GM12873 (cell line): ENCODE measurements around the gene ARFGEF3.

Experiments
- TF ChIP-seq, protein P1 (sequence below): IDR thresholded peaks from 2 replicates; pipeline ENCODE4 v1.5.1; 2012; ENCODE audit warnings: low read depth, mild to moderate bottlenecking, moderate library complexity, low read length, control low read depth; ENCODE audit not compliant: insufficient read depth; ENCODE audit errors: missing control alignments

The ARFGEF3 gene

DNA sequence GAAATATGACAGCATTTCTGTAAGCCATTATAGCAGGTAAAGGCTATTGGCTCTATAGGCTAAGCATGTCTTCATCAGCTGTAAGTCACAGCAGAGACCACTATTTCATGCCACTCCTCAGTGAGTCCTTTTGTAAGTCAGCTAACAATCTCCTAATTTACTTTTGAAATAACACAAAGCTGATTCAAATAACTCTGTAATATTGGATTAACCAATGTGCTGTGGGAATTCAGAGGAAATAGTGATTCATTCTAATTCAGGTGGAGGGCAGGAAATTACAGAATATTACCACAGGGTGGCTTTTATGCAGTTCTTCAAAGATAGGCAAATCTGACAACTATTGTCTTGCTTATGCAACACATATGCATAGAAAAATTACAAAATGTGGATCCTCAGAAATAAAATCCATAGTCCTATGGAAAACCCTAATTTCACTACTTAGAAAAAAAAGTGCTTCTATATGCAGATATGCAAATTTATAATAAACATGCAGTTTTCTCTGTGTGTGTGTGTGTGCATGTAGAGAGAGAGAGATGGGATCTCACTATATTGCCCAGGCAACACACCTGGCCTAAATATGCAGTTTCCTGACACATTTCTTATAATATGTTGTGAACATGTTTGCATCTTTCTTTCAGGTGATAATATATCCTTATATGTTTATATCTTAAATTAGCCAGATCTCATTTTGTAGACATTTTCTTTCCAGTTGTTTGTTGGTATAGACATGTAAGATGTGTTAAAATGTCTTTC lies 211.1 kb downstream of the ARFGEF3 start:
- TF ChIP-seq, protein P1, sequence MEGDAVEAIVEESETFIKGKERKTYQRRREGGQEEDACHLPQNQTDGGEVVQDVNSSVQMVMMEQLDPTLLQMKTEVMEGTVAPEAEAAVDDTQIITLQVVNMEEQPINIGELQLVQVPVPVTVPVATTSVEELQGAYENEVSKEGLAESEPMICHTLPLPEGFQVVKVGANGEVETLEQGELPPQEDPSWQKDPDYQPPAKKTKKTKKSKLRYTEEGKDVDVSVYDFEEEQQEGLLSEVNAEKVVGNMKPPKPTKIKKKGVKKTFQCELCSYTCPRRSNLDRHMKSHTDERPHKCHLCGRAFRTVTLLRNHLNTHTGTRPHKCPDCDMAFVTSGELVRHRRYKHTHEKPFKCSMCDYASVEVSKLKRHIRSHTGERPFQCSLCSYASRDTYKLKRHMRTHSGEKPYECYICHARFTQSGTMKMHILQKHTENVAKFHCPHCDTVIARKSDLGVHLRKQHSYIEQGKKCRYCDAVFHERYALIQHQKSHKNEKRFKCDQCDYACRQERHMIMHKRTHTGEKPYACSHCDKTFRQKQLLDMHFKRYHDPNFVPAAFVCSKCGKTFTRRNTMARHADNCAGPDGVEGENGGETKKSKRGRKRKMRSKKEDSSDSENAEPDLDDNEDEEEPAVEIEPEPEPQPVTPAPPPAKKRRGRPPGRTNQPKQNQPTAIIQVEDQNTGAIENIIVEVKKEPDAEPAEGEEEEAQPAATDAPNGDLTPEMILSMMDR = no peak

GRCh38 chr6:138374230-138374629 lies 212.5 kb downstream of the ARFGEF3 start:
- TF ChIP-seq, protein P1 = no peak

GRCh38 chr6:138374815-138375214 lies 213.1 kb downstream of the ARFGEF3 start:
- TF ChIP-seq, protein P1 = no peak

- TF ChIP-seq, protein P1 = no peak
Measured at GRCh38 chr6:138377042-138377441, 215.3 kb downstream of the ARFGEF3 start.

- TF ChIP-seq, protein P1 = no peak
Measured at GRCh38 chr6:138377844-138378243, 216.1 kb downstream of the ARFGEF3 start, which contains the start of gene SMIM28. TSS of gene SMIM28 (plus strand) at chr6:138377905. CDS start at chr6:138378073, 168 bp downstream.

GRCh38 chr6:138378463-138378862 lies 216.7 kb downstream of the ARFGEF3 start:
- TF ChIP-seq, protein P1 = no peak

GRCh38 chr6:138382498-138383265 lies 220.9 kb downstream of the ARFGEF3 start:
- TF ChIP-seq, protein P1 = no peak
